Left ventricle myocardium inferior (tissue), 1 donor: ENCODE measurements around the gene TMC1. TPM values are rescaled to one million over a fixed set of nuclear protein-coding genes. Genes with fewer than 3 reads are reported as not detected.

Experiments
- DNase-seq: peaks from one replicate; pipeline ENCODE4 v3.0.0-alpha.2; 2020
- H3K27ac ChIP-seq: fragments of 200-600 bp; replicated peaks from 2 replicates; pipeline ENCODE4 v1.8.0; 2021
- H3K27me3 ChIP-seq: fragments of 200-600 bp; 2 replicates; pipeline ENCODE4 v1.8.0; 2021; ENCODE audit warnings: low read depth
- H3K36me3 ChIP-seq: fragments of 200-600 bp; 2 replicates; pipeline ENCODE4 v1.8.0; 2021
- H3K4me1 ChIP-seq: fragments of 200-600 bp; 2 replicates; pipeline ENCODE4 v1.8.0; 2021
- H3K4me3 ChIP-seq: fragments of 200-600 bp; 2 replicates; pipeline ENCODE4 v1.8.0; 2021; ENCODE audit warnings: mild to moderate bottlenecking, moderate library complexity
- H3K9me3 ChIP-seq: fragments of 200-600 bp; replicated peaks from 2 replicates; pipeline ENCODE4 v1.8.0; 2021
- CTCF ChIP-seq: fragments of 200-600 bp; IDR thresholded peaks from 2 replicates; pipeline ENCODE4 v1.8.0; 2021; ENCODE audit warnings: antibody characterized with exemption, mild to moderate bottlenecking, borderline replicate concordance
- intact Hi-C: fragments of 100-400 bp; cut with micrococcal nuclease; formaldehyde crosslinking; loops from one replicate; pipeline ENCODE4 v1.11.0; 2022
- total RNA-seq: library from RNA; stranded (reverse); fragmentation: NEBNext Ultra II Directional; extraction: Animal tissue kit (Norgen Biotek cat#: 25700); gene quantifications from one replicate; pipeline ENCODE4 v1.2.1, GENCODE V29; 2021
- donor health status: DM: no; HTN: yes; CAD: no; lungs with severe emphysema.

The TMC1 gene
- total RNA-seq, 1 donor from 2014 or later: 0.25 TPM

- H3K27me3 ChIP-seq: no peaks in the 10 kb centered on the region
- TF ChIP-seq CTCF: no peak
- H3K4me3 ChIP-seq: no peak overlapping the region
- H3K36me3 ChIP-seq: no peaks in the 10 kb centered on the region
- DNase-seq: no peak
- intact Hi-C loops: no loop called here
- H3K4me1 ChIP-seq: no peaks in the 10 kb centered on the region
- peaks cover 19% of the 10 kb centered on the region for H3K9me3 ChIP-seq
- no peak overlapping the region for H3K27ac ChIP-seq
Measured at GRCh38 chr9:72635197-72635596, 113.8 kb downstream of the TMC1 start.

- H3K9me3 ChIP-seq: peaks cover 19% of the 10 kb centered on the region
- intact Hi-C loops: no loop called here
- H3K27me3 ChIP-seq: no peaks in the 10 kb centered on the region
- no peak overlapping the region for H3K4me3 ChIP-seq
- TF ChIP-seq CTCF: no peak
- no peaks in the 10 kb centered on the region for H3K36me3 ChIP-seq
- DNase-seq: no peak
- H3K27ac ChIP-seq: no peak overlapping the region
- no peaks in the 10 kb centered on the region for H3K4me1 ChIP-seq
Measured at GRCh38 chr9:72636621-72637020, 115.2 kb downstream of the TMC1 start.

GRCh38 chr9:72643651-72644050 is 122.2 kb downstream of the TMC1 start:
- H3K4me1 ChIP-seq: no peaks in the 10 kb centered on the region
- intact Hi-C loops: no loop called here
- no peaks in the 10 kb centered on the region for H3K27me3 ChIP-seq
- DNase-seq: no peak
- no peak overlapping the region for H3K4me3 ChIP-seq
- H3K9me3 ChIP-seq: no peaks in the 10 kb centered on the region
- TF ChIP-seq CTCF: no peak
- H3K27ac ChIP-seq: no peak overlapping the region
- H3K36me3 ChIP-seq: no peaks in the 10 kb centered on the region

GRCh38 chr9:72646061-72646460 is 124.7 kb downstream of the TMC1 start:
- intact Hi-C loops: no loop called here
- no peaks in the 10 kb centered on the region for H3K36me3 ChIP-seq
- H3K4me3 ChIP-seq: no peak overlapping the region
- DNase-seq: no peak
- H3K27me3 ChIP-seq: no peaks in the 10 kb centered on the region
- TF ChIP-seq CTCF: no peak
- no peaks in the 10 kb centered on the region for H3K4me1 ChIP-seq
- H3K27ac ChIP-seq: no peak overlapping the region
- H3K9me3 ChIP-seq: no peaks in the 10 kb centered on the region

GRCh38 chr9:72648324-72649126 is 127.1 kb downstream of the TMC1 start:
- H3K27me3 ChIP-seq: no peaks in the 10 kb centered on the region
- TF ChIP-seq CTCF: no peak
- no peaks in the 10 kb centered on the region for H3K9me3 ChIP-seq
- H3K27ac ChIP-seq: no peak overlapping the region
- intact Hi-C loops: no loop called here
- H3K36me3 ChIP-seq: no peaks in the 10 kb centered on the region
- H3K4me1 ChIP-seq: no peaks in the 10 kb centered on the region
- H3K4me3 ChIP-seq: no peak overlapping the region
- DNase-seq: no peak
